Endothelial cell (in vitro differentiated cells): ENCODE results near the gene MRPL17. TPM values are rescaled to one million over a fixed set of nuclear protein-coding genes. Genes with fewer than 3 reads are reported as not detected.
A peak's percentile ranks its signal among the peaks of the same experiment; 100 is the strongest.

Source experiments
- DNase-seq: peaks from one replicate; pipeline ENCODE4 v3.0.0; 2021; ENCODE audit warnings: low spot score
- H3K27ac Mint-ChIP-seq: one replicate; pipeline ENCODE4 v1.8.0; 2021; ENCODE audit warnings: mixed read lengths, inconsistent platforms; ENCODE audit not compliant: unreplicated experiment
- H3K27me3 Mint-ChIP-seq: one replicate; pipeline ENCODE4 v1.8.0; 2021; ENCODE audit warnings: mild to moderate bottlenecking, moderate library complexity, mixed read lengths, inconsistent platforms; ENCODE audit not compliant: unreplicated experiment
- H3K36me3 Mint-ChIP-seq: one replicate; pipeline ENCODE4 v1.8.0; 2021; ENCODE audit warnings: mild to moderate bottlenecking, low read depth, mixed read lengths, inconsistent platforms; ENCODE audit not compliant: unreplicated experiment
- H3K4me1 Mint-ChIP-seq: one replicate; pipeline ENCODE4 v1.8.0; 2021; ENCODE audit warnings: mild to moderate bottlenecking, mixed read lengths, inconsistent platforms; ENCODE audit not compliant: unreplicated experiment
- H3K4me3 Mint-ChIP-seq: one replicate; pipeline ENCODE4 v1.8.0; 2021; ENCODE audit warnings: mild to moderate bottlenecking, mixed read lengths, inconsistent platforms; ENCODE audit not compliant: unreplicated experiment
- H3K9me3 Mint-ChIP-seq: one replicate; pipeline ENCODE4 v1.8.0; 2021; ENCODE audit warnings: mixed read lengths, inconsistent platforms; ENCODE audit not compliant: unreplicated experiment
- CTCF ChIP-seq: fragments of 200-600 bp; sonication (generic); IDR thresholded peaks from one replicate; pipeline ENCODE4 v1.5.0; 2021; ENCODE audit warnings: antibody characterized with exemption; ENCODE audit not compliant: unreplicated experiment
- total RNA-seq: library from RNA; stranded (reverse); fragmentation: NEBNext Ultra II Directional; extraction: Animal tissue kit (Norgen Biotek cat#: 25700); gene quantifications from one replicate; pipeline ENCODE4 v1.2.1, GENCODE V29; 2021; ENCODE audit not compliant: unreplicated experiment

Gene MRPL17
- total RNA-seq, 1 donor from 2014 or later = 44.8 TPM

- TF ChIP-seq CTCF = no peak
- Mint-ChIP-seq H3K36me3 (no peaks in the 10 kb centered on the region), H3K27ac (no peak overlapping the region), H3K4me3 (peak overlapping the region; percentile 33), H3K9me3 (no peaks in the 10 kb centered on the region), H3K4me1 (peaks cover 5% of the 10 kb centered on the region), H3K27me3 (no peaks in the 10 kb centered on the region)
- no peak for DNase-seq
Measured at GRCh38 chr11:6646071-6646470, 37.1 kb downstream of the MRPL17 start.

- peaks cover 9% of the 10 kb centered on the region for H3K36me3 Mint-ChIP-seq
- peaks cover 11% of the 10 kb centered on the region for H3K4me1 Mint-ChIP-seq
- no peaks in the 10 kb centered on the region for H3K9me3 Mint-ChIP-seq
- DNase-seq = no peak
- H3K27ac Mint-ChIP-seq = no peak overlapping the region
- H3K27me3 Mint-ChIP-seq = no peaks in the 10 kb centered on the region
- no peak overlapping the region for H3K4me3 Mint-ChIP-seq
- no peak for TF ChIP-seq CTCF
Measured at GRCh38 chr11:6642957-6643356, 40.2 kb downstream of the MRPL17 start.

GRCh38 chr11:6640985-6641701 lies 42.0 kb downstream of the MRPL17 start:
- TF ChIP-seq CTCF = no peak
- no peak overlapping the region for H3K4me3 Mint-ChIP-seq
- H3K4me1 Mint-ChIP-seq = peaks cover 11% of the 10 kb centered on the region
- no peaks in the 10 kb centered on the region for H3K27me3 Mint-ChIP-seq
- peaks cover 9% of the 10 kb centered on the region for H3K36me3 Mint-ChIP-seq
- no peak overlapping the region for H3K27ac Mint-ChIP-seq
- H3K9me3 Mint-ChIP-seq = no peaks in the 10 kb centered on the region
- DNase-seq = no peak

- H3K4me1 Mint-ChIP-seq = peaks cover 11% of the 10 kb centered on the region
Measured at GRCh38 chr11:6640036-6640984, 42.8 kb downstream of the MRPL17 start.

More at GRCh38 chr11:6640036-6640984, 42.8 kb downstream of the MRPL17 start:
- no peak for DNase-seq
- no peaks in the 10 kb centered on the region for H3K27me3 Mint-ChIP-seq
- H3K36me3 Mint-ChIP-seq = peaks cover 9% of the 10 kb centered on the region
- no peak for TF ChIP-seq CTCF
- H3K9me3 Mint-ChIP-seq = no peaks in the 10 kb centered on the region
- H3K4me3 Mint-ChIP-seq = no peak overlapping the region
- H3K27ac Mint-ChIP-seq = no peak overlapping the region
